K562 (cell line): ENCODE results near the gene ADD1. TPM values are rescaled to one million over a fixed set of nuclear protein-coding genes. Genes with fewer than 3 reads are reported as not detected.

ENCODE experiments used
- BRCA1 ChIP-seq, 2 experiments: fragments of 450-650 bp in 1 of 2; sonication (generic) in 1 of 2; formaldehyde crosslinking in 1 of 2; IDR thresholded peaks; 2 replicates each; pipeline versions ENCODE4 v1.5.0 to v1.6.1; 2017 to 2020; ENCODE audit warnings: mild to moderate bottlenecking in 1 of 2, missing genetic modification reagents in 1 of 2
- DIDO1 ChIP-seq: fragments of 450-650 bp; IDR thresholded peaks from 2 replicates; pipeline ENCODE4 v1.6.1; 2016; ENCODE audit warnings: low read depth, missing biosample characterization, missing genetic modification characterization
- E2F5 ChIP-seq: sonication (generic); formaldehyde crosslinking; IDR thresholded peaks from 2 replicates; pipeline ENCODE4 v1.8.0; 2022; ENCODE audit warnings: mild to moderate bottlenecking, missing genetic modification reagents
- E2F8 ChIP-seq: fragments of 450-650 bp; IDR thresholded peaks from 2 replicates; pipeline ENCODE4 v1.7.1; 2018; ENCODE audit warnings: mild to moderate bottlenecking, low read depth; ENCODE audit not compliant: partially characterized antibody
- ELK3 ChIP-seq: fragments of 450-650 bp; formaldehyde crosslinking; IDR thresholded peaks from 2 replicates; pipeline ENCODE4 v1.4.0; 2020; ENCODE audit warnings: mild to moderate bottlenecking
- EP300 ChIP-seq: IDR thresholded peaks from 2 replicates; pipeline ENCODE4 v1.6.1; 2012; ENCODE audit warnings: low read length, improper control_type of control experiment
- GABPB2 ChIP-seq: fragments of 250-450 bp; sonication (Bioruptor Pico); conservative IDR thresholded peaks from 2 replicates; pipeline ENCODE4 v1.5.1; 2021; ENCODE audit warnings: mild to moderate bottlenecking
- MBD2 ChIP-seq: sonication (generic); IDR thresholded peaks from 2 replicates; pipeline ENCODE4 v1.6.1; 2016; ENCODE audit warnings: low read depth, borderline replicate concordance
- NR2C2 ChIP-seq, 2 experiments: fragments of 200-800 bp in 1 of 2; sonication (Bioruptor generic) in 1 of 2; sonication (generic) in 1 of 2; formaldehyde crosslinking in 1 of 2; IDR thresholded peaks; 2 replicates each; pipeline versions ENCODE4 v1.6.1 to v1.8.0; 2016 to 2022; ENCODE audit warnings: mild to moderate bottlenecking in 1 of 2, missing compliant biosample characterization in 1 of 2, missing genetic modification characterization in 1 of 2, missing genetic modification reagents in 1 of 2
- PHTF2 ChIP-seq: fragments of 250-450 bp; sonication (Bioruptor Pico); IDR thresholded peaks from 2 replicates; pipeline ENCODE4 v1.5.0; 2021; ENCODE audit warnings: mild to moderate bottlenecking
- POLR2G ChIP-seq: fragments of 200-400 bp; formaldehyde crosslinking; IDR thresholded peaks from 2 replicates; pipeline ENCODE4 v1.6.1; 2017; ENCODE audit warnings: low read depth, mild to moderate bottlenecking, antibody characterized with exemption, low read length, moderate library complexity
- POU5F1 ChIP-seq: fragments of 150-350 bp; IDR thresholded peaks from 2 replicates; pipeline ENCODE4 v1.6.1; 2014; ENCODE audit warnings: borderline replicate concordance, low read length, low read depth, mild to moderate bottlenecking; ENCODE audit not compliant: partially characterized antibody
- PRPF4 ChIP-seq: fragments of 200-400 bp; formaldehyde crosslinking; IDR thresholded peaks from one replicate; pipeline ENCODE4 v1.6.1; 2017; ENCODE audit warnings: low read length, low read depth, mild to moderate bottlenecking; ENCODE audit not compliant: insufficient read depth, poor library complexity, severe bottlenecking
- RBFOX2 ChIP-seq: fragments of 200-400 bp; formaldehyde crosslinking; IDR thresholded peaks from 2 replicates; pipeline ENCODE4 v1.6.1; 2017; ENCODE audit warnings: low read depth, mild to moderate bottlenecking, low read length, moderate library complexity
- SETDB1 ChIP-seq: IDR thresholded peaks from one replicate; pipeline ENCODE4 v1.6.1; 2012; ENCODE audit warnings: low read length, control low read depth, inconsistent platforms
- SMARCA5 ChIP-seq: fragments of 450-650 bp; IDR thresholded peaks from 2 replicates; pipeline ENCODE4 v1.6.1; 2016
- SOX6 ChIP-seq: fragments of 450-650 bp; IDR thresholded peaks from 2 replicates; pipeline ENCODE4 v1.6.1; 2014; ENCODE audit warnings: mild to moderate bottlenecking
- TAF15 ChIP-seq: fragments of 200-400 bp; formaldehyde crosslinking; IDR thresholded peaks from 2 replicates; pipeline ENCODE4 v1.6.1; 2017; ENCODE audit warnings: mild to moderate bottlenecking, low read depth, low read length, moderate library complexity
- ZFP30 ChIP-seq: fragments of 250-450 bp; sonication (Bioruptor Pico); IDR thresholded peaks from 2 replicates; pipeline ENCODE4 v1.8.0; 2022; ENCODE audit warnings: moderate library complexity, mild to moderate bottlenecking, inconsistent platforms, borderline replicate concordance
- ZNF12 ChIP-seq: sonication (generic); formaldehyde crosslinking; IDR thresholded peaks from 2 replicates; pipeline ENCODE4 v1.4.0; 2020; ENCODE audit warnings: mild to moderate bottlenecking, missing genetic modification reagents
- ZNF511 ChIP-seq: sonication (generic); formaldehyde crosslinking; IDR thresholded peaks from 2 replicates; pipeline ENCODE4 v1.8.0; 2022; ENCODE audit warnings: mild to moderate bottlenecking, missing genetic modification reagents
- ZSCAN32 ChIP-seq: fragments of 450-650 bp; formaldehyde crosslinking; IDR thresholded peaks from 2 replicates; pipeline ENCODE4 v1.4.0; 2020; ENCODE audit warnings: mild to moderate bottlenecking, moderate library complexity
- polyA plus RNA-seq, 8 experiments: library from polyadenylated mRNA; depleted of rRNA in 4 of 8; stranded (reverse) in 5 of 8; unstranded in 3 of 8; fragments of >200 nt; fragmentation: Nextera tagmentation in 2 of 8; fragmentation: Illumina TruSeq in 1 of 8; extraction: Ambion mirVana in 2 of 8; extraction: Trizol in 1 of 8; gene quantifications; 2 replicates each; pipeline versions ENCODE4 v1.2.1 to v1.2.3, GENCODE V29; 2011 to 2014; ENCODE audit warnings: inconsistent platforms in 1 of 8, missing spikeins in 1 of 8
- total RNA-seq, 7 experiments: library from RNA; depleted of rRNA in 6 of 7; stranded (reverse); fragments of >200 nt in 6 of 7; fragmentation: Illumina TruSeq in 2 of 7; extraction: Trizol in 2 of 7; gene quantifications; 2 replicates each; pipeline versions ENCODE4 v1.2.1 to v1.2.3, GENCODE V29; 2011 to 2021; ENCODE audit warnings: low replicate concordance in 1 of 7

Gene ADD1
- total and polyA plus RNA-seq, 9 of the 15 experiments (the other 6 are each of a cell fraction or from before 2014, with no cell fraction given): 17.5 to 153 (median 74.0) TPM

- no peak for TF ChIP-seq GABPB2 (CRISPR knock-in tag)
- no peak for TF ChIP-seq PHTF2 (CRISPR knock-in tag)
- TF ChIP-seq DIDO1 (tag): no peak
- TF ChIP-seq POU5F1: no peak
- no peak for TF ChIP-seq NR2C2 (CRISPR knock-in tag; IDR thresholded peaks at IDR 0.05)
- peak; percentile 16; the same call in 1 of the 2 replicates for TF ChIP-seq NR2C2 (tag; IDR thresholded peaks at IDR 0.05)
- TF ChIP-seq EP300: peak; percentile 8; the same call in 1 of the 2 replicates
- TF ChIP-seq TAF15: no peak
- TF ChIP-seq ZFP30: no peak
- 0 out of 2 replicates have a peak, but pooled peaks have one; percentile 47 for TF ChIP-seq POLR2G
- no peak for TF ChIP-seq ELK3 (CRISPR knock-in tag)
- TF ChIP-seq SOX6: no peak
- TF ChIP-seq E2F8: no peak
- no peak for TF ChIP-seq E2F5 (CRISPR knock-in tag)
- no peak for TF ChIP-seq ZSCAN32
- peak; percentile 62 for TF ChIP-seq RBFOX2
- TF ChIP-seq PRPF4: no peak
- TF ChIP-seq MBD2: no peak
- no peak for TF ChIP-seq BRCA1 (IDR thresholded peaks at IDR 0.05)
- TF ChIP-seq BRCA1 (CRISPR knock-in tag; IDR thresholded peaks at IDR 0.05): no peak
- TF ChIP-seq SETDB1: no peak
- TF ChIP-seq ZNF511: no peak
- TF ChIP-seq SMARCA5: no peak
- no peak for TF ChIP-seq ZNF12 (CRISPR knock-in tag)
These were observed 49.0 kb upstream of the ADD1 start (continued) for GRCh38 chr4:2794486-2795299.
